Esophagus muscularis mucosa (tissue), 4 donors: ENCODE measurements around the gene SNAP91.

ENCODE experiments used
- CTCF ChIP-seq, 3 experiments: fragments of 200-600 bp in 2 of 3; fragments of 450-650 bp in 1 of 3; sonication (generic) in 2 of 3; IDR thresholded peaks; one replicate each; pipeline ENCODE4 v1.5.1; 2017 to 2019; ENCODE audit warnings: antibody characterized with exemption in 3 of 3, mild to moderate bottlenecking in 2 of 3, moderate library complexity in 1 of 3
- EP300 ChIP-seq: sonication (generic); formaldehyde crosslinking; IDR thresholded peaks from one replicate; pipeline ENCODE4 v1.6.1; 2017; ENCODE audit warnings: antibody characterized with exemption
- POLR2AphosphoS5 ChIP-seq, 2 donors: sonication (generic); formaldehyde crosslinking; IDR thresholded peaks; one replicate each; pipeline ENCODE4 v1.6.1; 2017; ENCODE audit warnings: antibody characterized with exemption in 2 of 2

- TF ChIP-seq POLR2AphosphoS5 (IDR thresholded peaks at IDR 0.05) (no peak), CTCF (IDR thresholded peaks at IDR 0.05) (no peak), EP300 (no peak)
Measured at GRCh38 chr6:83735461-83735860, 26.6 kb upstream of the SNAP91 start.
